ENCODE data around the gene IQSEC2.

Gene IQSEC2

GRCh38 chrX:53241558-53241957 is 39.8 kb downstream of the IQSEC2 start:
- DNase-seq, result no peak

GRCh38 chrX:53239474-53239873 is 41.9 kb downstream of the IQSEC2 start:
- no peak for DNase-seq

GRCh38 chrX:53237056-53237455 is 44.3 kb downstream of the IQSEC2 start:
- no peak for DNase-seq

- no peak for DNase-seq
Observed at GRCh38 chrX:53236025-53236679, 45.2 kb downstream of the IQSEC2 start.

- DNase-seq, result no peak
Observed at GRCh38 chrX:53235566-53235965, 45.8 kb downstream of the IQSEC2 start.

- DNase-seq, result no peak
Observed at GRCh38 chrX:53234484-53234883, 46.9 kb downstream of the IQSEC2 start.

- DNase-seq, result no peak
Observed at GRCh38 chrX:53233536-53233935, 47.8 kb downstream of the IQSEC2 start.

GRCh38 chrX:53230116-53230515 is 51.3 kb downstream of the IQSEC2 start:
- no peak for DNase-seq

- no peak for DNase-seq
Observed at GRCh38 chrX:53227224-53227765, 54.1 kb downstream of the IQSEC2 start.

GRCh38 chrX:53224860-53225797 is 56.3 kb downstream of the IQSEC2 start, which contains the start of gene KDM5C:
KDM5C (minus strand) TSS chrX:53225207; CDS start chrX:53224889, 318 bp downstream.
- peak; percentile 78 for DNase-seq

- DNase-seq, result no peak
Observed at GRCh38 chrX:53223955-53224859, 57.2 kb downstream of the IQSEC2 start.

GRCh38 chrX:53223068-53223693 is 58.2 kb downstream of the IQSEC2 start:
- DNase-seq, result no peak

Measured in activated T-cell treated with anti-CD3 and anti-CD28 coated beads for 4 hours (primary cell).